WTC11 (cell line): ENCODE results near the gene RPTOR. TPM values are rescaled to one million over a fixed set of nuclear protein-coding genes. Genes with fewer than 3 reads are reported as not detected.

Experiments used
- ATAC-seq: fragments of 200-7000 bp; cut with Tn5 transposase; 2 replicates; pipeline ENCODE4 v1.10.0; 2021; ENCODE audit warnings: mild to moderate bottlenecking, moderate library complexity
- CTCF ChIA-PET: fragments of 300-600 bp; sonication (Branson Sonifier 250); formaldehyde crosslinking; loops from one replicate; lab custom pipeline; 2021; ENCODE audit warnings: antibody characterized with exemption; lab: Charles Lee
- POLR2A ChIA-PET: fragments of 350-600 bp; sonication (Branson Sonifier 250); formaldehyde crosslinking; loops from one replicate; lab custom pipeline; 2021; ENCODE audit warnings: antibody characterized with exemption; lab: Charles Lee
- DNase-seq: peaks from one replicate; pipeline ENCODE4 v3.0.0; 2021; ENCODE audit warnings: low spot score
- H3K27ac Mint-ChIP-seq: 2 replicates; pipeline ENCODE4 v1.8.0; 2021; ENCODE audit warnings: mixed read lengths
- H3K27me3 Mint-ChIP-seq: 2 replicates; pipeline ENCODE4 v1.8.0; 2021; ENCODE audit warnings: low read depth, mild to moderate bottlenecking, moderate library complexity, mixed read lengths
- H3K36me3 Mint-ChIP-seq: 2 replicates; pipeline ENCODE4 v1.8.0; 2021; ENCODE audit warnings: mixed read lengths
- H3K4me1 Mint-ChIP-seq: 2 replicates; pipeline ENCODE4 v1.8.0; 2022; ENCODE audit warnings: mixed read lengths
- H3K4me3 Mint-ChIP-seq: 2 replicates; pipeline ENCODE4 v1.8.0; 2021; ENCODE audit warnings: mild to moderate bottlenecking, moderate library complexity, mixed read lengths
- H3K9me3 Mint-ChIP-seq: 2 replicates; pipeline ENCODE4 v1.8.0; 2021; ENCODE audit warnings: mixed read lengths
- CREM ChIP-seq: sonication (generic); formaldehyde crosslinking; IDR thresholded peaks from 2 replicates; pipeline ENCODE4 v1.8.1; 2022; ENCODE audit warnings: mild to moderate bottlenecking, missing genetic modification reagents, moderate library complexity
- FOXJ3 ChIP-seq: sonication (generic); formaldehyde crosslinking; IDR thresholded peaks from 2 replicates; pipeline ENCODE4 v1.9.0; 2021; ENCODE audit warnings: missing genetic modification reagents, mild to moderate bottlenecking, borderline replicate concordance
- FOXP4 ChIP-seq: sonication (generic); formaldehyde crosslinking; IDR thresholded peaks from 2 replicates; pipeline ENCODE4 v1.8.0; 2022; ENCODE audit warnings: mild to moderate bottlenecking, missing genetic modification reagents
- GABPB1 ChIP-seq: sonication (generic); formaldehyde crosslinking; IDR thresholded peaks from 2 replicates; pipeline ENCODE4 v1.8.1; 2023; ENCODE audit warnings: mild to moderate bottlenecking, missing genetic modification reagents
- HMGA2 ChIP-seq: fragments of 250-450 bp; sonication (Bioruptor Pico); IDR thresholded peaks from 2 replicates; pipeline ENCODE4 v1.4.0; 2021; ENCODE audit warnings: mild to moderate bottlenecking, moderate library complexity
- IRF2 ChIP-seq: sonication (generic); formaldehyde crosslinking; IDR thresholded peaks from 2 replicates; pipeline ENCODE4 v1.8.0; 2022; ENCODE audit warnings: low read depth, missing genetic modification reagents, borderline replicate concordance
- NFYB ChIP-seq: sonication (generic); formaldehyde crosslinking; conservative IDR thresholded peaks from 2 replicates; pipeline ENCODE4 v1.8.0; 2022; ENCODE audit warnings: low read depth, missing genetic modification reagents
- NR1H2 ChIP-seq: sonication (generic); formaldehyde crosslinking; IDR thresholded peaks from 2 replicates; pipeline ENCODE4 v1.9.0; 2021; ENCODE audit warnings: mild to moderate bottlenecking, moderate library complexity, missing genetic modification reagents
- NR3C1 ChIP-seq: sonication (generic); formaldehyde crosslinking; conservative IDR thresholded peaks from 2 replicates; pipeline ENCODE4 v1.8.1; 2023; ENCODE audit warnings: low read depth, mild to moderate bottlenecking, missing genetic modification reagents
- SMAD3 ChIP-seq: sonication (generic); formaldehyde crosslinking; IDR thresholded peaks from 2 replicates; pipeline ENCODE4 v1.8.0; 2022; ENCODE audit warnings: missing genetic modification reagents, mild to moderate bottlenecking, borderline replicate concordance
- SMAD4 ChIP-seq: sonication (generic); formaldehyde crosslinking; IDR thresholded peaks from 2 replicates; pipeline ENCODE4 v1.8.0; 2022; ENCODE audit warnings: mild to moderate bottlenecking, missing genetic modification reagents
- SOX15 ChIP-seq: fragments of 250-450 bp; sonication (Bioruptor Pico); IDR thresholded peaks from 2 replicates; pipeline ENCODE4 v1.9.0; 2021; ENCODE audit warnings: mild to moderate bottlenecking
- ZMAT4 ChIP-seq: fragments of 250-450 bp; sonication (Bioruptor Pico); IDR thresholded peaks from 2 replicates; pipeline ENCODE4 v1.9.0; 2021; ENCODE audit warnings: mild to moderate bottlenecking
- ZNF121 ChIP-seq: sonication (generic); formaldehyde crosslinking; IDR thresholded peaks from 2 replicates; pipeline ENCODE4 v1.8.0; 2023; ENCODE audit warnings: missing genetic modification reagents
- ZNF281 ChIP-seq: sonication (generic); formaldehyde crosslinking; IDR thresholded peaks from 2 replicates; pipeline ENCODE4 v1.8.0; 2023; ENCODE audit warnings: mild to moderate bottlenecking, missing genetic modification reagents
- ZNF317 ChIP-seq: sonication (generic); formaldehyde crosslinking; IDR thresholded peaks from 2 replicates; pipeline ENCODE4 v1.8.1; 2023; ENCODE audit warnings: low read depth, mild to moderate bottlenecking, moderate library complexity, missing genetic modification reagents, borderline replicate concordance
- ZNF416 ChIP-seq: fragments of 250-450 bp; sonication (Bioruptor Pico); IDR thresholded peaks from 2 replicates; pipeline ENCODE4 v1.9.0; 2021; ENCODE audit warnings: mild to moderate bottlenecking, inconsistent platforms
- total RNA-seq: library from RNA; stranded (reverse); gene quantifications from 3 replicates; pipeline ENCODE4 v1.2.3, GENCODE V29; 2021
- TF ChIP-seq, protein P1 (sequence below): sonication (generic); formaldehyde crosslinking; conservative IDR thresholded peaks from 2 replicates; pipeline ENCODE4 v1.8.1; 2023; ENCODE audit warnings: mild to moderate bottlenecking, low read depth, missing genetic modification reagents, moderate library complexity
- TF ChIP-seq, protein P2 (sequence below): sonication (generic); formaldehyde crosslinking; IDR thresholded peaks from 2 replicates; pipeline ENCODE4 v1.8.0; 2022; ENCODE audit warnings: mild to moderate bottlenecking, missing genetic modification reagents
- TF ChIP-seq, protein P3 (sequence below): sonication (generic); formaldehyde crosslinking; IDR thresholded peaks from 2 replicates; pipeline ENCODE4 v1.8.1; 2023; ENCODE audit warnings: mild to moderate bottlenecking, missing genetic modification reagents, borderline replicate concordance
- TF ChIP-seq, protein P4 (sequence below): fragments of 250-450 bp; sonication (Bioruptor Pico); IDR thresholded peaks from 2 replicates; pipeline ENCODE4 v2.1.2; 2022; ENCODE audit warnings: mild to moderate bottlenecking, moderate library complexity
- TF ChIP-seq, protein P5 (sequence below): sonication (generic); formaldehyde crosslinking; IDR thresholded peaks from 2 replicates; pipeline ENCODE4 v1.8.1; 2022; ENCODE audit warnings: low read depth, missing genetic modification reagents, borderline replicate concordance

The RPTOR gene
- total RNA-seq, 1 experiment from 2014 or later = 41.0 TPM

GRCh38 chr17:80503031-80503430 lies 41.6 kb upstream of the RPTOR start:
- POLR2A ChIA-PET = no interaction called here
- CTCF ChIA-PET = no interaction called here
- TF ChIP-seq, protein P1, sequence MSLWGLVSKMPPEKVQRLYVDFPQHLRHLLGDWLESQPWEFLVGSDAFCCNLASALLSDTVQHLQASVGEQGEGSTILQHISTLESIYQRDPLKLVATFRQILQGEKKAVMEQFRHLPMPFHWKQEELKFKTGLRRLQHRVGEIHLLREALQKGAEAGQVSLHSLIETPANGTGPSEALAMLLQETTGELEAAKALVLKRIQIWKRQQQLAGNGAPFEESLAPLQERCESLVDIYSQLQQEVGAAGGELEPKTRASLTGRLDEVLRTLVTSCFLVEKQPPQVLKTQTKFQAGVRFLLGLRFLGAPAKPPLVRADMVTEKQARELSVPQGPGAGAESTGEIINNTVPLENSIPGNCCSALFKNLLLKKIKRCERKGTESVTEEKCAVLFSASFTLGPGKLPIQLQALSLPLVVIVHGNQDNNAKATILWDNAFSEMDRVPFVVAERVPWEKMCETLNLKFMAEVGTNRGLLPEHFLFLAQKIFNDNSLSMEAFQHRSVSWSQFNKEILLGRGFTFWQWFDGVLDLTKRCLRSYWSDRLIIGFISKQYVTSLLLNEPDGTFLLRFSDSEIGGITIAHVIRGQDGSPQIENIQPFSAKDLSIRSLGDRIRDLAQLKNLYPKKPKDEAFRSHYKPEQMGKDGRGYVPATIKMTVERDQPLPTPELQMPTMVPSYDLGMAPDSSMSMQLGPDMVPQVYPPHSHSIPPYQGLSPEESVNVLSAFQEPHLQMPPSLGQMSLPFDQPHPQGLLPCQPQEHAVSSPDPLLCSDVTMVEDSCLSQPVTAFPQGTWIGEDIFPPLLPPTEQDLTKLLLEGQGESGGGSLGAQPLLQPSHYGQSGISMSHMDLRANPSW = no peak
- no peak for TF ChIP-seq SOX15 (CRISPR knock-in tag)
- no peak for TF ChIP-seq ZNF121 (CRISPR knock-in tag)
- TF ChIP-seq, protein P2, sequence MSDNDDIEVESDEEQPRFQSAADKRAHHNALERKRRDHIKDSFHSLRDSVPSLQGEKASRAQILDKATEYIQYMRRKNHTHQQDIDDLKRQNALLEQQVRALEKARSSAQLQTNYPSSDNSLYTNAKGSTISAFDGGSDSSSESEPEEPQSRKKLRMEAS (CRISPR knock-in tag) = no peak
- TF ChIP-seq ZNF317 = no peak
- no peak for TF ChIP-seq SMAD4 (CRISPR knock-in tag)
- H3K9me3 Mint-ChIP-seq = no peaks in the 10 kb centered on the region
- no peak for ATAC-seq
- no peak overlapping the region for H3K27ac Mint-ChIP-seq
- DNase-seq = no peak
- H3K36me3 Mint-ChIP-seq = no peaks in the 10 kb centered on the region
- H3K27me3 Mint-ChIP-seq = no peaks in the 10 kb centered on the region
- H3K4me3 Mint-ChIP-seq = no peak overlapping the region
- H3K4me1 Mint-ChIP-seq = peaks cover 4% of the 10 kb centered on the region

DNA sequence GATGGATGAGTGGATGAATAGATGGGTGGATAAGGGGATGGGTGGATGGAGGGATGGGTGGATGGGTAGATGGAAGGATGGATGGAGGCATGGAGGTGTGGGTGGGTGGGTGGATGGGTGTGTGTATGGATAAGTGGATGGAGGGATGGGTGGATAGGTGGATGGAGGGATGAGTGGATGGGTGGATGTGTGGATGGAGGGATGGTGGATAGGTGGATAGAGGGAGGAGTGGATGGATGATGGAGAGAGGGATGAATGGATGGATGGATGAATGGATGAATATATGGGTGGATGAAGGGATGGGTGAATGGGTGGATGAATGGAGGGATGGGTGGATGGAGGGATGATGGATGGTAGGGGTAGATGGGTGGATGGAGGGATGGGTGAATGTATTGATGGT lies 40.7 kb upstream of the RPTOR start:
- TF ChIP-seq ZNF281 (no peak), HMGA2 (CRISPR knock-in tag) (no peak), CREM (CRISPR knock-in tag) (no peak), ZMAT4 (no peak), NR3C1 (CRISPR knock-in tag) (no peak), GABPB1 (CRISPR knock-in tag) (no peak), IRF2 (CRISPR knock-in tag) (no peak), NFYB (CRISPR knock-in tag) (no peak), ZNF416 (CRISPR knock-in tag) (no peak), FOXJ3 (CRISPR knock-in tag) (no peak), SMAD3 (CRISPR knock-in tag) (no peak), FOXP4 (CRISPR knock-in tag) (no peak), NR1H2 (no peak)
- TF ChIP-seq, protein P3, sequence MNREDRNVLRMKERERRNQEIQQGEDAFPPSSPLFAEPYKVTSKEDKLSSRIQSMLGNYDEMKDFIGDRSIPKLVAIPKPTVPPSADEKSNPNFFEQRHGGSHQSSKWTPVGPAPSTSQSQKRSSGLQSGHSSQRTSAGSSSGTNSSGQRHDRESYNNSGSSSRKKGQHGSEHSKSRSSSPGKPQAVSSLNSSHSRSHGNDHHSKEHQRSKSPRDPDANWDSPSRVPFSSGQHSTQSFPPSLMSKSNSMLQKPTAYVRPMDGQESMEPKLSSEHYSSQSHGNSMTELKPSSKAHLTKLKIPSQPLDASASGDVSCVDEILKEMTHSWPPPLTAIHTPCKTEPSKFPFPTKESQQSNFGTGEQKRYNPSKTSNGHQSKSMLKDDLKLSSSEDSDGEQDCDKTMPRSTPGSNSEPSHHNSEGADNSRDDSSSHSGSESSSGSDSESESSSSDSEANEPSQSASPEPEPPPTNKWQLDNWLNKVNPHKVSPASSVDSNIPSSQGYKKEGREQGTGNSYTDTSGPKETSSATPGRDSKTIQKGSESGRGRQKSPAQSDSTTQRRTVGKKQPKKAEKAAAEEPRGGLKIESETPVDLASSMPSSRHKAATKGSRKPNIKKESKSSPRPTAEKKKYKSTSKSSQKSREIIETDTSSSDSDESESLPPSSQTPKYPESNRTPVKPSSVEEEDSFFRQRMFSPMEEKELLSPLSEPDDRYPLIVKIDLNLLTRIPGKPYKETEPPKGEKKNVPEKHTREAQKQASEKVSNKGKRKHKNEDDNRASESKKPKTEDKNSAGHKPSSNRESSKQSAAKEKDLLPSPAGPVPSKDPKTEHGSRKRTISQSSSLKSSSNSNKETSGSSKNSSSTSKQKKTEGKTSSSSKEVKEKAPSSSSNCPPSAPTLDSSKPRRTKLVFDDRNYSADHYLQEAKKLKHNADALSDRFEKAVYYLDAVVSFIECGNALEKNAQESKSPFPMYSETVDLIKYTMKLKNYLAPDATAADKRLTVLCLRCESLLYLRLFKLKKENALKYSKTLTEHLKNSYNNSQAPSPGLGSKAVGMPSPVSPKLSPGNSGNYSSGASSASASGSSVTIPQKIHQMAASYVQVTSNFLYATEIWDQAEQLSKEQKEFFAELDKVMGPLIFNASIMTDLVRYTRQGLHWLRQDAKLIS (CRISPR knock-in tag) = no peak
- TF ChIP-seq, protein P4, sequence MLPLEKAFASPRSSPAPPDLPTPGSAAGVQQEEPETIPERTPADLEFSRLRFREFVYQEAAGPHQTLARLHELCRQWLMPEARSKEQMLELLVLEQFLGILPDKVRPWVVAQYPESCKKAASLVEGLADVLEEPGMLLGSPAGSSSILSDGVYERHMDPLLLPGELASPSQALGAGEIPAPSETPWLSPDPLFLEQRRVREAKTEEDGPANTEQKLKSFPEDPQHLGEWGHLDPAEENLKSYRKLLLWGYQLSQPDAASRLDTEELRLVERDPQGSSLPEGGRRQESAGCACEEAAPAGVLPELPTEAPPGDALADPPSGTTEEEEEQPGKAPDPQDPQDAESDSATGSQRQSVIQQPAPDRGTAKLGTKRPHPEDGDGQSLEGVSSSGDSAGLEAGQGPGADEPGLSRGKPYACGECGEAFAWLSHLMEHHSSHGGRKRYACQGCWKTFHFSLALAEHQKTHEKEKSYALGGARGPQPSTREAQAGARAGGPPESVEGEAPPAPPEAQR = no peak
- TF ChIP-seq, protein P5, sequence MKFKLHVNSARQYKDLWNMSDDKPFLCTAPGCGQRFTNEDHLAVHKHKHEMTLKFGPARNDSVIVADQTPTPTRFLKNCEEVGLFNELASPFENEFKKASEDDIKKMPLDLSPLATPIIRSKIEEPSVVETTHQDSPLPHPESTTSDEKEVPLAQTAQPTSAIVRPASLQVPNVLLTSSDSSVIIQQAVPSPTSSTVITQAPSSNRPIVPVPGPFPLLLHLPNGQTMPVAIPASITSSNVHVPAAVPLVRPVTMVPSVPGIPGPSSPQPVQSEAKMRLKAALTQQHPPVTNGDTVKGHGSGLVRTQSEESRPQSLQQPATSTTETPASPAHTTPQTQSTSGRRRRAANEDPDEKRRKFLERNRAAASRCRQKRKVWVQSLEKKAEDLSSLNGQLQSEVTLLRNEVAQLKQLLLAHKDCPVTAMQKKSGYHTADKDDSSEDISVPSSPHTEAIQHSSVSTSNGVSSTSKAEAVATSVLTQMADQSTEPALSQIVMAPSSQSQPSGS (CRISPR knock-in tag) = no peak
- Mint-ChIP-seq H3K9me3 (no peaks in the 10 kb centered on the region), H3K4me3 (no peak overlapping the region), H3K36me3 (no peaks in the 10 kb centered on the region), H3K4me1 (peaks cover 4% of the 10 kb centered on the region), H3K27me3 (no peaks in the 10 kb centered on the region), H3K27ac (no peak overlapping the region)
- ChIA-PET POLR2A (no interaction called here), CTCF (no interaction called here)
- DNase-seq (no peak), ATAC-seq (no peak)
